Mammary epithelial cell (primary cell): ENCODE data around the gene ZSWIM8.

ENCODE experiments used
- CTCF ChIP-seq, 2 donors: IDR thresholded peaks in 1 of 2; conservative IDR thresholded peaks in 1 of 2; 2 replicates each; pipeline ENCODE4 v1.5.1; 2011 to 2012; ENCODE audit warnings: inconsistent platforms in 2 of 2, low read length in 2 of 2, mild to moderate bottlenecking in 2 of 2, control low read depth in 1 of 2, low read depth in 1 of 2; ENCODE audit not compliant: insufficient read depth in 1 of 2; ENCODE audit errors: extremely low read depth in 1 of 2
- EZH2 ChIP-seq: IDR thresholded peaks from 2 replicates; pipeline ENCODE4 v1.6.1; 2012; ENCODE audit warnings: low read length, inconsistent platforms, borderline replicate concordance

GRCh38 chr10:73850211-73850610, 64.8 kb downstream of the ZSWIM8 start:
- TF ChIP-seq CTCF (conservative IDR thresholded peaks at IDR 0.05 in 1 of 2, IDR thresholded peaks at IDR 0.05 in 1 of 2; ENCODE audit: extremely low read depth in 1 of 2, insufficient read depth in 1 of 2, low read depth in 1 of 2, low read length in 2 of 2): no peak
- TF ChIP-seq EZH2: no peak
